Hepatocyte (in vitro differentiated cells): ENCODE data around the gene POLG. TPM values are rescaled to one million over a fixed set of nuclear protein-coding genes. Genes with fewer than 3 reads are reported as not detected.

Experiments
- DNase-seq: peaks from one replicate; pipeline ENCODE4 v3.0.0-alpha.2; 2016; ENCODE audit warnings: low spot score
- H2AFZ ChIP-seq: fragments of 200-600 bp; sonication (generic); 2 replicates; pipeline ENCODE4 v1.6.0; 2016; ENCODE audit warnings: antibody characterized with exemption, mild to moderate bottlenecking
- H3K27ac ChIP-seq: fragments of 200-600 bp; sonication (generic); 2 replicates; pipeline ENCODE4 v1.5.1; 2016; ENCODE audit warnings: mild to moderate bottlenecking
- H3K27me3 ChIP-seq: fragments of 200-600 bp; sonication (generic); 2 replicates; pipeline ENCODE4 v1.6.1; 2016
- H3K36me3 ChIP-seq: fragments of 200-600 bp; sonication (generic); replicated peaks from 2 replicates; pipeline ENCODE4 v1.5.1; 2016; ENCODE audit warnings: low read depth; ENCODE audit not compliant: insufficient read depth
- H3K4me1 ChIP-seq: fragments of 200-600 bp; sonication (generic); 2 replicates; pipeline ENCODE4 v1.5.1; 2016; ENCODE audit warnings: mild to moderate bottlenecking, moderate library complexity; ENCODE audit not compliant: insufficient read depth
- H3K4me2 ChIP-seq: fragments of 200-600 bp; sonication (generic); 2 replicates; pipeline ENCODE4 v1.6.0; 2016
- H3K4me3 ChIP-seq: fragments of 200-600 bp; sonication (generic); 2 replicates; pipeline ENCODE4 v1.5.1; 2016; ENCODE audit warnings: mild to moderate bottlenecking
- H3K79me2 ChIP-seq: fragments of 200-600 bp; sonication (generic); 2 replicates; pipeline ENCODE4 v1.6.0; 2017; ENCODE audit warnings: mild to moderate bottlenecking
- H3K9me2 ChIP-seq: fragments of 200-600 bp; sonication (generic); replicated peaks from 2 replicates; pipeline ENCODE4 v1.6.0; 2017; ENCODE audit warnings: mild to moderate bottlenecking; ENCODE audit not compliant: insufficient read depth
- H3K9me3 ChIP-seq: fragments of 200-600 bp; sonication (generic); 2 replicates; pipeline ENCODE4 v1.5.1; 2016; ENCODE audit warnings: low read depth, mild to moderate bottlenecking
- H4K20me1 ChIP-seq: fragments of 200-600 bp; sonication (generic); 2 replicates; pipeline ENCODE4 v1.6.0; 2016; ENCODE audit warnings: mild to moderate bottlenecking; ENCODE audit not compliant: insufficient read depth, poor library complexity, severe bottlenecking
- CTCF ChIP-seq: fragments of 200-600 bp; sonication (generic); IDR thresholded peaks from 2 replicates; pipeline ENCODE4 v1.5.1; 2016; ENCODE audit warnings: antibody characterized with exemption, mild to moderate bottlenecking; ENCODE audit not compliant: poor library complexity
- EZH2 ChIP-seq: fragments of 200-600 bp; sonication (generic); IDR thresholded peaks from 2 replicates; pipeline ENCODE4 v1.6.1; 2016; ENCODE audit warnings: antibody characterized with exemption, mild to moderate bottlenecking, borderline replicate concordance
- EZH2phosphoT487 ChIP-seq: fragments of 200-600 bp; sonication (generic); IDR thresholded peaks from one replicate; pipeline ENCODE4 v1.6.1; 2018; ENCODE audit warnings: antibody characterized with exemption, mild to moderate bottlenecking, low read depth, moderate library complexity; ENCODE audit not compliant: unreplicated experiment, severe bottlenecking
- WGBS: methylation state at CpG from one replicate; pipeline ENCODE4 v1.1.6; 2016; ENCODE audit warnings: low lambda C conversion rate; ENCODE audit errors: missing lambda C conversion rate; 5-methylcytosine and 5-hydroxymethylcytosine counted together
- polyA plus RNA-seq: library from polyadenylated mRNA; unstranded; fragments of >200 nt; fragmentation: Nextera tagmentation; extraction: Ambion mirVana; gene quantifications from 2 replicates; pipeline ENCODE4 v1.2.1, GENCODE V29; 2016
- total RNA-seq: library from RNA; depleted of rRNA; stranded (reverse); fragments of >200 nt; gene quantifications from 2 replicates; pipeline ENCODE4 v1.2.3, GENCODE V29; 2014

POLG gene
- total and polyA plus RNA-seq, 2 experiments from 2014 or later, result 34.0 to 54.0 TPM

GRCh38 chr15:89345248-89345647 is 10.6 kb upstream of the POLG start:
- Histone ChIP-seq H4K20me1 (no peaks in the 10 kb centered on the region), H3K27ac (no peak overlapping the region), H3K9me3 (no peaks in the 10 kb centered on the region), H3K79me2 (no peaks in the 10 kb centered on the region), H3K27me3 (peaks cover 28% of the 10 kb centered on the region), H3K4me2 (no peak overlapping the region), H2AFZ (no peak overlapping the region), H3K4me1 (no peaks in the 10 kb centered on the region), H3K4me3 (no peak overlapping the region), H3K36me3 (no peaks in the 10 kb centered on the region), H3K9me2 (no peaks in the 10 kb centered on the region)
- WGBS, result 87% methylated on average over 4 of the region's 4 CpGs
- TF ChIP-seq EZH2phosphoT487, result no peak
- TF ChIP-seq CTCF, result no peak
- no peak for TF ChIP-seq EZH2
- DNase-seq, result no peak

- H3K9me2 ChIP-seq, result no peaks in the 10 kb centered on the region
- H2AFZ ChIP-seq, result no peak overlapping the region
- no peak for TF ChIP-seq CTCF
- no peak for TF ChIP-seq EZH2phosphoT487
- no peak for TF ChIP-seq EZH2
Observed at GRCh38 chr15:89342840-89343239, 8.2 kb upstream of the POLG start.

GRCh38 chr15:89341316-89342005 is 6.8 kb upstream of the POLG start:
- no peaks in the 10 kb centered on the region for H3K9me3 ChIP-seq
- no peaks in the 10 kb centered on the region for H4K20me1 ChIP-seq
- TF ChIP-seq CTCF (no peak), EZH2phosphoT487 (no peak), EZH2 (no peak)
- H3K4me1 ChIP-seq, result no peaks in the 10 kb centered on the region
- H3K4me3 ChIP-seq, result no peak overlapping the region
- H3K9me2 ChIP-seq, result no peaks in the 10 kb centered on the region
- WGBS, result 85% methylated on average over 8 of the region's 8 CpGs
- no peaks in the 10 kb centered on the region for H3K36me3 ChIP-seq
- H3K27ac ChIP-seq, result no peak overlapping the region
- no peak overlapping the region for H2AFZ ChIP-seq
- peaks cover 13% of the 10 kb centered on the region for H3K27me3 ChIP-seq
- H3K79me2 ChIP-seq, result no peaks in the 10 kb centered on the region
- no peak for DNase-seq
- H3K4me2 ChIP-seq, result no peak overlapping the region

More at GRCh38 chr15:89342840-89343239, 8.2 kb upstream of the POLG start:
- 91% methylated on average over 3 of the region's 3 CpGs for WGBS
- no peak for DNase-seq
- no peak overlapping the region for H3K27ac ChIP-seq
- no peak overlapping the region for H3K4me3 ChIP-seq
- H3K79me2 ChIP-seq, result no peaks in the 10 kb centered on the region
- H3K9me3 ChIP-seq, result no peaks in the 10 kb centered on the region
- no peaks in the 10 kb centered on the region for H3K4me1 ChIP-seq
- H3K27me3 ChIP-seq, result peaks cover 20% of the 10 kb centered on the region
- H4K20me1 ChIP-seq, result no peaks in the 10 kb centered on the region
- no peaks in the 10 kb centered on the region for H3K36me3 ChIP-seq
- H3K4me2 ChIP-seq, result no peak overlapping the region

- H3K27me3 ChIP-seq, result peaks cover 8% of the 10 kb centered on the region
- no peaks in the 10 kb centered on the region for H3K9me2 ChIP-seq
- 82% methylated on average over 7 of the region's 7 CpGs for WGBS
- H3K27ac ChIP-seq, result no peak overlapping the region
- no peaks in the 10 kb centered on the region for H3K4me1 ChIP-seq
- H3K79me2 ChIP-seq, result no peaks in the 10 kb centered on the region
- H3K4me2 ChIP-seq, result no peak overlapping the region
- no peaks in the 10 kb centered on the region for H4K20me1 ChIP-seq
- TF ChIP-seq EZH2phosphoT487 (no peak), CTCF (no peak), EZH2 (no peak)
- DNase-seq, result no peak
- H2AFZ ChIP-seq, result no peak overlapping the region
- H3K9me3 ChIP-seq, result no peaks in the 10 kb centered on the region
- H3K4me3 ChIP-seq, result no peak overlapping the region
- H3K36me3 ChIP-seq, result no peaks in the 10 kb centered on the region
Observed at GRCh38 chr15:89340573-89340972, 5.9 kb upstream of the POLG start.
